ENCODE results near the gene NLGN1. TPM values are rescaled to one million over a fixed set of nuclear protein-coding genes. Genes with fewer than 3 reads are reported as not detected.

The NLGN1 gene
- total and polyA plus RNA-seq, 2 of the 8 experiments (the other 6 are each of a cell fraction or from before 2014, with no cell fraction given) = 7.8 to 14.8 TPM

- TF ChIP-seq BCL11A (IDR thresholded peaks at IDR 0.05; ENCODE audit: low read depth in 2 of 2, low read length in 2 of 2) = no peak
These were observed 578.7 kb downstream of the NLGN1 start (continued) for GRCh38 chr3:173976281-173976680.
